ENCODE data around the gene ENOX1. TPM values are rescaled to one million over a fixed set of nuclear protein-coding genes. Genes with fewer than 3 reads are reported as not detected.

Gene ENOX1
- polyA plus RNA-seq, 3 donors: 8.5 to 11.1 (median 8.7) TPM

Other genes with a start within 250 kb of the ENOX1 start
- gene CCDC122, start 92.8 kb upstream of the ENOX1 start, polyA plus RNA-seq (ENCODE audit: insufficient read length in 3 of 3): 10 to 100 TPM; 10.3 to 13.8 (median 10.4) TPM
- gene LACC1, start 92.9 kb upstream of the ENOX1 start, polyA plus RNA-seq (ENCODE audit: insufficient read length in 3 of 3): 1 to 10 TPM; 4.1 to 4.4 (median 4.3) TPM